ENCODE results near the gene DBH.

GRCh38 chr9:133708246-133709014 lies 72.3 kb downstream of the DBH start:
- TF ChIP-seq ZBTB4 (CRISPR knock-in tag; IDR thresholded peaks at IDR 0.05) = no peak
- TF ChIP-seq YY1 (IDR thresholded peaks at IDR 0.05; ENCODE audit: low read depth, low read length) = no peak
- no peak for TF ChIP-seq SMC3 (IDR thresholded peaks at IDR 0.05; ENCODE audit: borderline replicate concordance, low read length)
- no peak for TF ChIP-seq CEBPB (IDR thresholded peaks at IDR 0.05; ENCODE audit: borderline replicate concordance in 1 of 2, low read depth in 2 of 2, low read length in 2 of 2)
- no peak for TF ChIP-seq BCL3 (IDR thresholded peaks at IDR 0.05; ENCODE audit: borderline replicate concordance, insufficient read depth, low read depth, low read length, poor library complexity, severe bottlenecking)
- TF ChIP-seq CTCF (IDR thresholded peaks at IDR 0.05 in 2 of 3, conservative IDR thresholded peaks at IDR 0.05 in 1 of 3; ENCODE audit: control insufficient read depth in 2 of 3, extremely low read depth in 1 of 3, insufficient read depth in 1 of 3, low read depth in 3 of 3, low read length in 3 of 3) = no peak
- no peak for TF ChIP-seq CHD2 (IDR thresholded peaks at IDR 0.05; ENCODE audit: borderline replicate concordance, low read depth, low read length)
- TF ChIP-seq MAX (IDR thresholded peaks at IDR 0.05; ENCODE audit: low read depth, low read length) = no peak
